Measurements from ENCODE around the gene CDKAL1. TPM values are rescaled to one million over a fixed set of nuclear protein-coding genes. Genes with fewer than 3 reads are reported as not detected.
"Not testable (repeated sequence)": the region's sequence is repeated elsewhere in the genome, so short reads cannot be mapped to it uniquely, and the experiment has no call there.

Gene CDKAL1
- total RNA-seq, 2 experiments from 2014 or later: 23.5 to 26.9 TPM

DNA sequence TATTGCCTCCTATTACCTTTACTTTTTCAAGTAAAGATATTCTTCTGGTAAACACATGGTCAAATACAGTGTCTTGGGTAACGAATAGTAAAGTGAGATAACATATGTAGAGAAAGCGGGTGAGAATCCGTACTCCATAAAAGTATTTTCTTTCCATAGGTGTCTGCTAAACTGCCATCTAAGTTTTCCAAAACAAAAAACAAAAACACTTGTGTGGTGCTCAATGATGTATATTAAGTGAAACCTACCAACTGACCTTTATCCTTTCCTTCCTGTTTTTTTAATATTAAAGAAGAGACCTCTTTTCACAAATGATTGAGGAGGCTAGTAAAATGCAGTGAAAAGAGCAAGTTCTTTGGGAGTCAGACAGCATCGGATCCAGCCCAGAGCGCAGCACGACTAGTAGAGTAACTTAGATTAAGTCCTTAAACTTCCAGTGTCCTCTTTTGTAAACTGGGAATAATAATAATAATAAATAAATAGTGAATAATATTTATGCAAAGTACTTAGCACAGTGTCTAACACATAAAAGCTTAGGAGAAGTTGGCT is 437 bp upstream of the CDKAL1 start:
- ChIA-PET POLR2A (interaction anchor here (0.6 to 1.4 kb wide), 2 partner anchors 156 to 214 kb away, joined by 4 to 6 read pairs; no protein-coding TSS in a partner anchor), CTCF (interaction anchor here (0.7 to 1.1 kb wide), 2 partner anchors 129 to 130 kb away, joined by 3 read pairs; no protein-coding TSS in a partner anchor)
- peak overlapping the region; percentile 97 for H3K4me3 Mint-ChIP-seq
- H3K36me3 Mint-ChIP-seq (ENCODE audit: low read depth): peaks cover 14% of the 10 kb centered on the region
- H3K27me3 Mint-ChIP-seq: peaks cover 3% of the 10 kb centered on the region
- no peaks in the 10 kb centered on the region for H3K9me3 Mint-ChIP-seq
- H3K27ac Mint-ChIP-seq: peak overlapping the region; percentile 95
- DNase-seq: no peak
- peaks cover 51% of the 10 kb centered on the region for H3K4me1 Mint-ChIP-seq

GRCh38 chr6:20538131-20538662 is 3.9 kb downstream of the CDKAL1 start:
- Mint-ChIP-seq H3K9me3 (no peaks in the 10 kb centered on the region), H3K4me3 (no peak overlapping the region), H3K4me1 (peaks cover 65% of the 10 kb centered on the region), H3K36me3 (ENCODE audit: low read depth) (peaks cover 26% of the 10 kb centered on the region), H3K27me3 (no peaks in the 10 kb centered on the region), H3K27ac (no peak overlapping the region)
- no peak for DNase-seq
- ChIA-PET POLR2A (interaction anchor here (0.6 kb wide), 2 partner anchors 135 to 137 kb away, joined by 3 to 4 read pairs; partner anchors contain the start of gene E2F3), CTCF (interaction anchor here (0.6 to 2.1 kb wide), 5 partner anchors 12 to 1116 kb away, joined by 3 to 6 read pairs (median 4); no protein-coding TSS in a partner anchor)

GRCh38 chr6:20538907-20539306 is 4.7 kb downstream of the CDKAL1 start:
- Mint-ChIP-seq H3K27ac (no peak overlapping the region), H3K27me3 (no peaks in the 10 kb centered on the region), H3K36me3 (ENCODE audit: low read depth) (peaks cover 29% of the 10 kb centered on the region), H3K9me3 (no peaks in the 10 kb centered on the region), H3K4me3 (no peak overlapping the region), H3K4me1 (peaks cover 65% of the 10 kb centered on the region)
- POLR2A ChIA-PET: no interaction called here
- DNase-seq: no peak
- CTCF ChIA-PET: interaction anchor here (1.1 kb wide), 1 partner anchor 12 kb away, joined by 4 read pairs; no protein-coding TSS in a partner anchor

DNA sequence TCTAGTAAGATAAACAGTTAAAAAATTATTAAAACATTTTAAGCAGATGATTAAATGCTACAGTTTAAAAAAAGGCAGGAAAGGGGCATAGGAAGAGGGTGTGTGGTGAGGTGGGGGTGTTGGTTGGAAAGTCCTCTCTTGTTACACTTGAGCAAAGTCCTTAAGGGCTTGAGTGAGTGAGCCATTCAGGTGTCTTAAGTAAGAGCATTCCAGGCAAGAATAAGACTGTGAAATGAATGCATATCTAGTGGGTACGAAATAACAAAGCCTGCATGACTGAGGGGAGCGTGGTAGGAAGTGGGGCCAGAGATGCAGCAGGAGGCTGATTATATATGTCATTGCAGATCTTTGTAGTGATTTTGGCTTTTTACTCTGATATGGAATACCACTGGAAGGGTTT is 5.1 kb downstream of the CDKAL1 start:
- ChIA-PET CTCF (no interaction called here), POLR2A (no interaction called here)
- Mint-ChIP-seq H3K27ac (no peak overlapping the region), H3K27me3 (no peaks in the 10 kb centered on the region), H3K9me3 (no peaks in the 10 kb centered on the region), H3K4me3 (no peak overlapping the region), H3K4me1 (peaks cover 64% of the 10 kb centered on the region), H3K36me3 (ENCODE audit: low read depth) (peaks cover 31% of the 10 kb centered on the region)
- no peak for DNase-seq

- Mint-ChIP-seq H3K4me1 (peaks cover 60% of the 10 kb centered on the region), H3K4me3 (no peak overlapping the region), H3K27ac (peak overlapping the region; percentile 51), H3K36me3 (ENCODE audit: low read depth) (peaks cover 37% of the 10 kb centered on the region), H3K9me3 (no peaks in the 10 kb centered on the region), H3K27me3 (no peaks in the 10 kb centered on the region)
- ChIA-PET CTCF (no interaction called here), POLR2A (no interaction called here)
- DNase-seq: no peak
These were observed 6.4 kb downstream of the CDKAL1 start for GRCh38 chr6:20540683-20541082.

DNA sequence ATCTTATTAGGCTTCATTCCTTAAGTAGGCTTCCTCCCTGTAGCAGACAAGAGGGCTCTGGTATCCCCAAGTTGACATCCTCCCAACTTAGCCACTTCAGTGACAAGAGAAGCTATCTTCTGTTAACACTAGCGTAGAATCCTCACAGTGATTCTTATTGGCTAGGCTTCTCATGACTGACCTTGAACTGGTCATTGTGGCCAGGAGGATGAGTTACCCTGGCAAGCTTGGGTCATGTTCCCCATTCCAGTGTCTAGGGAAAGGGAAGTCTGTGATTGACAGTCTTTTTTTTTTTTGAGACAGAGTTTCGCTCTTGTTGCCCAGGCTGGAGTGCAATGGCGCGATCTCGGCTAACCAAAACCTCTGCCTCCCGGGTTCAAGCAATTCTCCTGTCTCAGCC is 7.1 kb downstream of the CDKAL1 start:
- ChIA-PET CTCF (interaction anchor here (1.1 kb wide), 1 partner anchor 15 kb away, joined by 3 read pairs; no protein-coding TSS in a partner anchor), POLR2A (no interaction called here)
- Mint-ChIP-seq H3K4me1 (peaks cover 59% of the 10 kb centered on the region), H3K4me3 (no peak overlapping the region), H3K9me3 (no peaks in the 10 kb centered on the region), H3K36me3 (ENCODE audit: low read depth) (peaks cover 40% of the 10 kb centered on the region), H3K27me3 (no peaks in the 10 kb centered on the region), H3K27ac (no peak overlapping the region)
- DNase-seq: no peak

DNA sequence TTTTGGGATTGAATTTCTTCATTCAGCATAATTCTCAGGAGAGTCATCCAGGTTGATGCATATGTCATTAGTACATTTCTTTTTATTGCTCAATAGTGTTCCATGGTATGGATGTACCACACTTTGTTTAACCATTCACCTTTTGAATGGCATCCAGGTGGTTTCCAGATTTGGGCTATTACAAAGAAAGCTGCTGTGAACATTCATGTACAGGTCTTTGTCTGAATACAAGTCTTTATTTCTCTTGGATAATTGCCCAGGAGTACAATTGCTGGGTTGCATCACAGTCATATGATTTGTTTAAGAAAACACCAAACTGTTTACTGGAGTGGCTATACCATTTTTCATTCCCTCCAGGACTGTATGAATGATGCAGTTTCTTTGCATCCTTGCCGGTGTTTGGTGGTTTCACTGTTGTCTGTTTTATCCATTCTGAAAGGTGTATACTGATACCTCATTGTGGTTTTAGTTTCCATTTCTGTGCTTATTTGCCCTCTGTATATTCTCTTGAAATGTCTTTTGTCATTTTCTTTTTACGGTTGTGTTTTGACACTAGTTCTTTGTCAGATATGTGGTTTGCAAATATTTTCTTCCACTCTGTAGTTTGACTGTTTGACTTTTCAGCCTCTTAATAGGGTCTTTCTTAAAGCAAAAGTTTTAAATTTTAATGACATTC is 8.8 kb downstream of the CDKAL1 start:
- DNase-seq: peak; percentile 48
- no peaks in the 10 kb centered on the region for H3K9me3 Mint-ChIP-seq
- peak overlapping the region; percentile 8 for H3K4me3 Mint-ChIP-seq
- H3K27ac Mint-ChIP-seq: peak overlapping the region; percentile 77
- ChIA-PET POLR2A (no interaction called here), CTCF (no interaction called here)
- peaks cover 50% of the 10 kb centered on the region for H3K4me1 Mint-ChIP-seq
- no peaks in the 10 kb centered on the region for H3K27me3 Mint-ChIP-seq
- peaks cover 43% of the 10 kb centered on the region for H3K36me3 Mint-ChIP-seq (ENCODE audit: low read depth)

DNA sequence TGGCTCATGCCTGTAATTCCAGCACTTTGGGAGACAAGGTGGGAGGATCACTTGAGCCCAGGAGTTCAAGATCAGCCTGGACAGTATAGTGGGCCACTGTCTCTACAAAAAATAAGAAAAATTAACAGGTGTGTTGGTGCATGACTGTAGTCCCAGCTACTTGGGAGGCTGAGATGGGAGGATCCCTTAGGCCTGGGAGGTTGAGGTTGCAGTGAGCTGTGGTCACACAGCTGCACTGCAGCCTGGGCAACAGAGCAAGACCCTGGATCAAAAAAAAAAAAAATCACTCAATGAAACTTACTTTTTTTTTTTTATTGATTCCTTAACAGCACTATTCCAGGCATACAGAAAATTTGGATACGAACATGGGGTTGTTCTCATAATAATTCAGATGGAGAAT is 14.0 kb downstream of the CDKAL1 start:
- peaks cover 43% of the 10 kb centered on the region for H3K36me3 Mint-ChIP-seq (ENCODE audit: low read depth)
- H3K27ac Mint-ChIP-seq: no peak overlapping the region
- no peaks in the 10 kb centered on the region for H3K27me3 Mint-ChIP-seq
- POLR2A ChIA-PET: no interaction called here
- CTCF ChIA-PET: interaction anchor here (0.5 to 0.8 kb wide), 2 partner anchors 12 to 1040 kb away, joined by 3 read pairs; no protein-coding TSS in a partner anchor
- peaks cover 18% of the 10 kb centered on the region for H3K4me1 Mint-ChIP-seq
- no peaks in the 10 kb centered on the region for H3K9me3 Mint-ChIP-seq
- no peak overlapping the region for H3K4me3 Mint-ChIP-seq
- no peak for DNase-seq

DNA sequence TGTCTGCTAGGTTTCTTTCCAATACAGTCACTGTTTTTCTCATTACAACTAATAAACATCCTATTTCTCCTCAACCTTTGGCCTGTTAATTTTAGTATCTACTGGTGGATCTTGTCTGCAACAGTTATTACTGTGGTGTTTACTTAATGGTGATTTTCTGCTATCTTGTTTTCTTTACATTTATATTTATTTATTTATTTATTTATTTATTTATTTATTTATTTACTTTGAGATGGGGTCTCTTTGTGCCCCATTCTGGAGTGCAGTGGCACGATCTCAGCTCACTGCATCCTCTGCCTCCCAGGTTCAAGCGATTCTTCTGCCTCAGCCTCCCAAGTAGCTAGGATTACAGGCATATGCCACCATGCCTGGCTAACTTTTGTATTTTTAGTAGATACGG is 15.1 kb downstream of the CDKAL1 start:
- H3K36me3 Mint-ChIP-seq (ENCODE audit: low read depth): peaks cover 43% of the 10 kb centered on the region
- H3K27me3 Mint-ChIP-seq, POLR2A ChIA-PET, H3K27ac Mint-ChIP-seq, DNase-seq, H3K9me3 Mint-ChIP-seq, H3K4me3 Mint-ChIP-seq: not testable (repeated sequence)
- peaks cover 11% of the 10 kb centered on the region for H3K4me1 Mint-ChIP-seq
- CTCF ChIA-PET: interaction anchor here (0.6 kb wide), 1 partner anchor 18 kb away, joined by 3 read pairs; no protein-coding TSS in a partner anchor

GRCh38 chr6:20554326-20554725 is 20.1 kb downstream of the CDKAL1 start:
- Mint-ChIP-seq H3K4me1 (no peaks in the 10 kb centered on the region), H3K27me3 (no peaks in the 10 kb centered on the region), H3K9me3 (no peaks in the 10 kb centered on the region), H3K27ac (no peak overlapping the region), H3K4me3 (no peak overlapping the region), H3K36me3 (ENCODE audit: low read depth) (peaks cover 27% of the 10 kb centered on the region)
- CTCF ChIA-PET: interaction anchor here (0.9 kb wide), 1 partner anchor 9 kb away, joined by 3 read pairs; no protein-coding TSS in a partner anchor
- no peak for DNase-seq
- POLR2A ChIA-PET: no interaction called here

DNA sequence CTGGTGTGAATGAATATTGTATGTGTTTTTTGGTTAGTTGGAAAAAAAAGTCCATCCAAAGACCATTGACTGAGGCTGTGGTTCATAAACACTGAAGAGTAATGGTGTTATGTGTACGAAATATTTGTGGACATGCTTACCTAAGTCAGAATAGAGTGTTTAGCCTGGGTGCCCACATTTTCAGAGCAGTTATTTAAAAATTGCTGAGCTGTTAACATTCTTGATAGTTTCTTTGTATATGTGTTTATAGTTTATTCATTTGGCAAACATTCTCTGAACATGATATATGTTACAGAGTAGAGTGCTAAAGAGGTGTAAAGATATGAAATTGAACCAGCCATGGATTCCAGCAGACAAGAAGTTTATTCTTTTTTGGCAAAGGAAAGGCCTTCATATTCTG is 20.6 kb downstream of the CDKAL1 start:
- DNase-seq: no peak
- Mint-ChIP-seq H3K9me3 (no peaks in the 10 kb centered on the region), H3K4me1 (no peaks in the 10 kb centered on the region), H3K36me3 (ENCODE audit: low read depth) (peaks cover 27% of the 10 kb centered on the region), H3K4me3 (no peak overlapping the region), H3K27ac (no peak overlapping the region), H3K27me3 (no peaks in the 10 kb centered on the region)
- CTCF ChIA-PET: interaction anchor here (0.6 to 0.9 kb wide), 3 partner anchors 9 to 290 kb away, joined by 3 read pairs; no protein-coding TSS in a partner anchor
- POLR2A ChIA-PET: no interaction called here

- Mint-ChIP-seq H3K27me3 (no peaks in the 10 kb centered on the region), H3K36me3 (ENCODE audit: low read depth) (peaks cover 10% of the 10 kb centered on the region), H3K9me3 (no peaks in the 10 kb centered on the region), H3K4me3 (no peak overlapping the region), H3K27ac (no peak overlapping the region), H3K4me1 (peaks cover 9% of the 10 kb centered on the region)
- ChIA-PET CTCF (interaction anchor here (1.1 kb wide), 1 partner anchor 11 kb away, joined by 3 read pairs; no protein-coding TSS in a partner anchor), POLR2A (no interaction called here)
- DNase-seq: no peak
These were observed 25.8 kb downstream of the CDKAL1 start for GRCh38 chr6:20559924-20560551.

GRCh38 chr6:20563377-20563776 is 29.1 kb downstream of the CDKAL1 start:
- no peak for DNase-seq
- Mint-ChIP-seq H3K27me3 (no peaks in the 10 kb centered on the region), H3K4me3 (no peak overlapping the region), H3K9me3 (no peaks in the 10 kb centered on the region), H3K4me1 (peaks cover 14% of the 10 kb centered on the region), H3K27ac (no peak overlapping the region), H3K36me3 (ENCODE audit: low read depth) (peaks cover 3% of the 10 kb centered on the region)
- CTCF ChIA-PET: interaction anchor here (1.0 to 2.9 kb wide), 5 partner anchors 9 to 1031 kb away, joined by 3 to 19 read pairs (median 3); no protein-coding TSS in a partner anchor
- POLR2A ChIA-PET: interaction anchor here (0.6 to 2.1 kb wide), 2 partner anchors 140 to 1026 kb away, joined by 3 to 8 read pairs; no protein-coding TSS in a partner anchor
